ENCODE data around the gene KCNH1. TPM values are rescaled to one million over a fixed set of nuclear protein-coding genes. Genes with fewer than 3 reads are reported as not detected.

The KCNH1 gene
- total RNA-seq, 1 donor from 2014 or later, result 15.5 TPM

- TF ChIP-seq CTCF (IDR thresholded peaks at IDR 0.05; ENCODE audit: insufficient read depth, low read depth, low read length), result no peak
- no peak for TF ChIP-seq EZH2 (IDR thresholded peaks at IDR 0.05; ENCODE audit: insufficient read depth, low read length)
- H3K27ac Mint-ChIP-seq (ENCODE audit: unreplicated experiment), result no peak overlapping the region
- Histone ChIP-seq H3K4me3 (ENCODE audit: insufficient read depth, low read depth, low read length) (no peak overlapping the region), H3K4me1 (ENCODE audit: insufficient read depth, low read length) (no peaks in the 10 kb centered on the region), H3K36me3 (ENCODE audit: insufficient read depth, low read length) (no peaks in the 10 kb centered on the region), H3K4me2 (ENCODE audit: low read length) (no peak overlapping the region), H4K20me1 (ENCODE audit: insufficient read depth, low read length) (no peaks in the 10 kb centered on the region), H3K27me3 (ENCODE audit: insufficient read depth, low read length) (no peaks in the 10 kb centered on the region), H2AFZ (ENCODE audit: low read depth, low read length) (no peak overlapping the region), H3K27ac (ENCODE audit: low read depth, low read length) (no peak overlapping the region), H3K9ac (ENCODE audit: low read length) (no peak overlapping the region), H3K9me3 (ENCODE audit: insufficient read depth, low read depth, low read length) (no peaks in the 10 kb centered on the region), H3K79me2 (ENCODE audit: insufficient read depth, low read length) (no peaks in the 10 kb centered on the region)
- H3K4me3 Mint-ChIP-seq (ENCODE audit: unreplicated experiment), result no peak overlapping the region
- no peaks in the 10 kb centered on the region for H3K4me1 Mint-ChIP-seq (ENCODE audit: low read depth, unreplicated experiment)
- H3K9me3 Mint-ChIP-seq (ENCODE audit: unreplicated experiment), result peaks cover 2% of the 10 kb centered on the region
- no peak for FAIRE-seq
- H3K36me3 Mint-ChIP-seq (ENCODE audit: low read depth, unreplicated experiment), result peaks cover 28% of the 10 kb centered on the region
- peaks cover 8% of the 10 kb centered on the region for H3K27me3 Mint-ChIP-seq (ENCODE audit: low read depth, unreplicated experiment)
- no peak for DNase-seq (ENCODE audit: low read depth)
Observed at GRCh38 chr1:210779269-210779668, 354.7 kb downstream of the KCNH1 start.

- Histone ChIP-seq H3K27ac (ENCODE audit: low read depth, low read length) (no peak overlapping the region), H3K79me2 (ENCODE audit: insufficient read depth, low read length) (no peaks in the 10 kb centered on the region), H3K36me3 (ENCODE audit: insufficient read depth, low read length) (no peaks in the 10 kb centered on the region), H3K9ac (ENCODE audit: low read length) (no peak overlapping the region), H3K4me1 (ENCODE audit: insufficient read depth, low read length) (no peaks in the 10 kb centered on the region), H3K27me3 (ENCODE audit: insufficient read depth, low read length) (no peaks in the 10 kb centered on the region), H2AFZ (ENCODE audit: low read depth, low read length) (no peak overlapping the region), H3K4me2 (ENCODE audit: low read length) (no peak overlapping the region), H3K4me3 (ENCODE audit: insufficient read depth, low read depth, low read length) (no peak overlapping the region), H4K20me1 (ENCODE audit: insufficient read depth, low read length) (no peaks in the 10 kb centered on the region), H3K9me3 (ENCODE audit: insufficient read depth, low read depth, low read length) (no peaks in the 10 kb centered on the region)
- DNase-seq (ENCODE audit: low read depth) (no peak), FAIRE-seq (no peak)
- Mint-ChIP-seq H3K27ac (ENCODE audit: unreplicated experiment) (no peak overlapping the region), H3K4me3 (ENCODE audit: unreplicated experiment) (no peak overlapping the region), H3K4me1 (ENCODE audit: low read depth, unreplicated experiment) (no peaks in the 10 kb centered on the region), H3K36me3 (ENCODE audit: low read depth, unreplicated experiment) (peaks cover 24% of the 10 kb centered on the region), H3K9me3 (ENCODE audit: unreplicated experiment) (peaks cover 2% of the 10 kb centered on the region), H3K27me3 (ENCODE audit: low read depth, unreplicated experiment) (peaks cover 4% of the 10 kb centered on the region)
- TF ChIP-seq CTCF (IDR thresholded peaks at IDR 0.05; ENCODE audit: insufficient read depth, low read depth, low read length) (no peak), EZH2 (IDR thresholded peaks at IDR 0.05; ENCODE audit: insufficient read depth, low read length) (no peak)
Observed at GRCh38 chr1:210777914-210778313, 356.0 kb downstream of the KCNH1 start.

GRCh38 chr1:210776712-210777111 lies 357.2 kb downstream of the KCNH1 start:
- H3K4me3 Mint-ChIP-seq (ENCODE audit: unreplicated experiment), result no peak overlapping the region
- no peak for FAIRE-seq

More at GRCh38 chr1:210776712-210777111, 357.2 kb downstream of the KCNH1 start:
- Histone ChIP-seq H3K4me1 (ENCODE audit: insufficient read depth, low read length) (no peaks in the 10 kb centered on the region), H3K9me3 (ENCODE audit: insufficient read depth, low read depth, low read length) (no peaks in the 10 kb centered on the region), H4K20me1 (ENCODE audit: insufficient read depth, low read length) (no peaks in the 10 kb centered on the region), H3K9ac (ENCODE audit: low read length) (no peak overlapping the region), H3K27ac (ENCODE audit: low read depth, low read length) (no peak overlapping the region), H3K4me3 (ENCODE audit: insufficient read depth, low read depth, low read length) (no peak overlapping the region), H3K36me3 (ENCODE audit: insufficient read depth, low read length) (no peaks in the 10 kb centered on the region), H2AFZ (ENCODE audit: low read depth, low read length) (no peak overlapping the region), H3K4me2 (ENCODE audit: low read length) (no peak overlapping the region), H3K79me2 (ENCODE audit: insufficient read depth, low read length) (no peaks in the 10 kb centered on the region), H3K27me3 (ENCODE audit: insufficient read depth, low read length) (no peaks in the 10 kb centered on the region)
- TF ChIP-seq EZH2 (IDR thresholded peaks at IDR 0.05; ENCODE audit: insufficient read depth, low read length), result no peak
- no peak for TF ChIP-seq CTCF (IDR thresholded peaks at IDR 0.05; ENCODE audit: insufficient read depth, low read depth, low read length)
- H3K27ac Mint-ChIP-seq (ENCODE audit: unreplicated experiment), result no peak overlapping the region
- H3K27me3 Mint-ChIP-seq (ENCODE audit: low read depth, unreplicated experiment), result peaks cover 4% of the 10 kb centered on the region
- peaks cover 2% of the 10 kb centered on the region for H3K9me3 Mint-ChIP-seq (ENCODE audit: unreplicated experiment)
- no peak for DNase-seq (ENCODE audit: low read depth)
- no peaks in the 10 kb centered on the region for H3K4me1 Mint-ChIP-seq (ENCODE audit: low read depth, unreplicated experiment)
- peaks cover 14% of the 10 kb centered on the region for H3K36me3 Mint-ChIP-seq (ENCODE audit: low read depth, unreplicated experiment)

Measured in astrocyte (in vitro differentiated cells and primary cell).